ENCODE data around the gene CENPH.

The CENPH gene

GRCh38 chr5:69206528-69207190 lies 17.3 kb downstream of the CENPH start:
- TF ChIP-seq CTCF (IDR thresholded peaks at IDR 0.05; ENCODE audit: control insufficient read depth, insufficient read depth, low read depth, low read length, missing control alignments), result no peak
- DNase-seq (ENCODE audit: low read depth), result no peak
- H3K4me3 ChIP-seq (ENCODE audit: control insufficient read depth, low read depth, low read length), result no peak overlapping the region

- no peak for TF ChIP-seq CTCF (IDR thresholded peaks at IDR 0.05; ENCODE audit: control insufficient read depth, insufficient read depth, low read depth, low read length, missing control alignments)
- H3K4me3 ChIP-seq (ENCODE audit: control insufficient read depth, low read depth, low read length), result no peak overlapping the region
- no peak for DNase-seq (ENCODE audit: low read depth)
These were observed 20.2 kb downstream of the CENPH start for GRCh38 chr5:69209602-69210001.

- DNase-seq (ENCODE audit: low read depth), result no peak
- no peak overlapping the region for H3K4me3 ChIP-seq (ENCODE audit: control insufficient read depth, low read depth, low read length)
- TF ChIP-seq CTCF (IDR thresholded peaks at IDR 0.05; ENCODE audit: control insufficient read depth, insufficient read depth, low read depth, low read length, missing control alignments), result no peak
These were observed 21.8 kb downstream of the CENPH start for GRCh38 chr5:69211200-69211599.

- no peak for DNase-seq (ENCODE audit: low read depth)
- no peak overlapping the region for H3K4me3 ChIP-seq (ENCODE audit: control insufficient read depth, low read depth, low read length)
- TF ChIP-seq CTCF (IDR thresholded peaks at IDR 0.05; ENCODE audit: control insufficient read depth, insufficient read depth, low read depth, low read length, missing control alignments), result no peak
These were observed 22.6 kb downstream of the CENPH start for GRCh38 chr5:69212022-69212421.

GRCh38 chr5:69213513-69214215 lies 24.3 kb downstream of the CENPH start:
- no peak overlapping the region for H3K4me3 ChIP-seq (ENCODE audit: control insufficient read depth, low read depth, low read length)
- no peak for DNase-seq (ENCODE audit: low read depth)
- TF ChIP-seq CTCF (IDR thresholded peaks at IDR 0.05; ENCODE audit: control insufficient read depth, insufficient read depth, low read depth, low read length, missing control alignments), result no peak

GRCh38 chr5:69217151-69217511 lies 27.7 kb downstream of the CENPH start:
- no peak for DNase-seq (ENCODE audit: low read depth)
- H3K4me3 ChIP-seq (ENCODE audit: control insufficient read depth, low read depth, low read length), result no peak overlapping the region; the same call in 1 of the 2 replicates

More at GRCh38 chr5:69217151-69217511, 27.7 kb downstream of the CENPH start:
- TF ChIP-seq CTCF (IDR thresholded peaks at IDR 0.05; ENCODE audit: control insufficient read depth, insufficient read depth, low read depth, low read length, missing control alignments), result no peak
